ENCODE measurements around the gene COQ10B. TPM values are rescaled to one million over a fixed set of nuclear protein-coding genes. Genes with fewer than 3 reads are reported as not detected.
A peak's percentile ranks its signal among the peaks of the same experiment; 100 is the strongest.

COQ10B gene
- total and polyA plus RNA-seq, 4 donors: 12.0 to 22.1 (median 16.5) TPM

- Histone ChIP-seq H3K4me1 (ENCODE audit: control insufficient read depth in 4 of 4, insufficient read depth in 4 of 4, low read length in 3 of 4) (peaks cover 5 to 24% (median 14%) of the 10 kb centered on the region in 4 donors), H3K36me3 (ENCODE audit: control insufficient read depth in 4 of 4, insufficient read depth in 3 of 4, low read depth in 1 of 4, low read length in 3 of 4) (no peaks in the 10 kb centered on the region), H3K4me3 (ENCODE audit: low read depth in 1 of 3, low read length in 3 of 3) (no peak overlapping the region), H3K9me3 (ENCODE audit: control insufficient read depth in 4 of 4, low read length in 3 of 4) (no peaks in the 10 kb centered on the region), H3K27ac (ENCODE audit: low read depth in 1 of 2, low read length in 2 of 2) (no peak overlapping the region), H3K9ac (ENCODE audit: low read depth in 1 of 2, low read length in 2 of 2) (no peak overlapping the region), H3K27me3 (ENCODE audit: control insufficient read depth in 4 of 4, insufficient read depth in 4 of 4, low read length in 3 of 4) (no peaks in the 10 kb centered on the region)
- WGBS: 98% methylated on average over 2 of the region's 2 CpGs
- TF ChIP-seq EGR1 (IDR thresholded peaks at IDR 0.05; ENCODE audit: low read depth in 2 of 2) (no peak), YY1 (IDR thresholded peaks at IDR 0.05) (no peak), MAX (IDR thresholded peaks at IDR 0.05) (no peak), ATF3 (IDR thresholded peaks at IDR 0.05) (no peak), RXRA (IDR thresholded peaks at IDR 0.05) (no peak), GABPA (IDR thresholded peaks at IDR 0.05 in 1 of 2, conservative IDR thresholded peaks at IDR 0.05 in 1 of 2) (no peak), NR2F2 (IDR thresholded peaks at IDR 0.05) (no peak), FOXA2 (IDR thresholded peaks at IDR 0.05) (no peak), SP1 (IDR thresholded peaks at IDR 0.05) (no peak), JUND (IDR thresholded peaks at IDR 0.05) (no peak), CTCF (IDR thresholded peaks at IDR 0.05; ENCODE audit: low read depth, low read length, missing input control) (no peak), ZBTB33 (IDR thresholded peaks at IDR 0.05) (no peak), REST (IDR thresholded peaks at IDR 0.05) (no peak), TAF1 (conservative IDR thresholded peaks at IDR 0.05) (no peak), FOXA1 (IDR thresholded peaks at IDR 0.05) (no peak), HNF4A (conservative IDR thresholded peaks at IDR 0.05) (no peak), HNF4G (IDR thresholded peaks at IDR 0.05) (no peak)
- DNase-seq (ENCODE audit: low spot score): no peak
Measured at GRCh38 chr2:197437380-197437779, 16.0 kb upstream of the COQ10B start.

GRCh38 chr2:197442857-197443256, 10.5 kb upstream of the COQ10B start:
- Histone ChIP-seq H3K36me3 (ENCODE audit: control insufficient read depth in 4 of 4, insufficient read depth in 3 of 4, low read depth in 1 of 4, low read length in 3 of 4) (no peaks in the 10 kb centered on the region), H3K9me3 (ENCODE audit: control insufficient read depth in 4 of 4, low read length in 3 of 4) (no peaks in the 10 kb centered on the region), H3K4me1 (ENCODE audit: control insufficient read depth in 4 of 4, insufficient read depth in 4 of 4, low read length in 3 of 4) (peaks cover 0 to 2% (median 0%) of the 10 kb centered on the region in 4 donors), H3K27me3 (ENCODE audit: control insufficient read depth in 4 of 4, insufficient read depth in 4 of 4, low read length in 3 of 4) (no peaks in the 10 kb centered on the region), H3K27ac (ENCODE audit: low read depth in 1 of 2, low read length in 2 of 2) (no peak overlapping the region), H3K4me3 (ENCODE audit: low read depth in 1 of 3, low read length in 3 of 3) (no peak overlapping the region), H3K9ac (ENCODE audit: low read depth in 1 of 2, low read length in 2 of 2) (no peak overlapping the region)
- WGBS: 73% methylated on average over 5 of the region's 5 CpGs
- TF ChIP-seq MAX (IDR thresholded peaks at IDR 0.05): peak; percentile 11
- TF ChIP-seq ZBTB33 (IDR thresholded peaks at IDR 0.05): no peak
- TF ChIP-seq RAD21 (IDR thresholded peaks at IDR 0.05): no peak
- TF ChIP-seq JUND (IDR thresholded peaks at IDR 0.05): no peak
- no peak for TF ChIP-seq HNF4A (conservative IDR thresholded peaks at IDR 0.05)
- no peak for TF ChIP-seq FOXA1 (IDR thresholded peaks at IDR 0.05)
- no peak for TF ChIP-seq EGR1 (IDR thresholded peaks at IDR 0.05; ENCODE audit: low read depth in 2 of 2)
- no peak for DNase-seq (ENCODE audit: low spot score)
